Activated naive CD4-positive, alpha-beta T cell treated with anti-CD3 and anti-CD28 coated beads, Interleukin-2, amount 50 U/mL, for 16 hours (primary cell): ENCODE results near the gene PANX1.
"Not testable (repeated sequence)": the region's sequence is repeated elsewhere in the genome, so short reads cannot be mapped to it uniquely, and the experiment has no call there.

ENCODE experiments used
- DNase-seq: peaks from one replicate; pipeline ENCODE4 v3.0.0-alpha.2; 2020

Gene PANX1

DNA sequence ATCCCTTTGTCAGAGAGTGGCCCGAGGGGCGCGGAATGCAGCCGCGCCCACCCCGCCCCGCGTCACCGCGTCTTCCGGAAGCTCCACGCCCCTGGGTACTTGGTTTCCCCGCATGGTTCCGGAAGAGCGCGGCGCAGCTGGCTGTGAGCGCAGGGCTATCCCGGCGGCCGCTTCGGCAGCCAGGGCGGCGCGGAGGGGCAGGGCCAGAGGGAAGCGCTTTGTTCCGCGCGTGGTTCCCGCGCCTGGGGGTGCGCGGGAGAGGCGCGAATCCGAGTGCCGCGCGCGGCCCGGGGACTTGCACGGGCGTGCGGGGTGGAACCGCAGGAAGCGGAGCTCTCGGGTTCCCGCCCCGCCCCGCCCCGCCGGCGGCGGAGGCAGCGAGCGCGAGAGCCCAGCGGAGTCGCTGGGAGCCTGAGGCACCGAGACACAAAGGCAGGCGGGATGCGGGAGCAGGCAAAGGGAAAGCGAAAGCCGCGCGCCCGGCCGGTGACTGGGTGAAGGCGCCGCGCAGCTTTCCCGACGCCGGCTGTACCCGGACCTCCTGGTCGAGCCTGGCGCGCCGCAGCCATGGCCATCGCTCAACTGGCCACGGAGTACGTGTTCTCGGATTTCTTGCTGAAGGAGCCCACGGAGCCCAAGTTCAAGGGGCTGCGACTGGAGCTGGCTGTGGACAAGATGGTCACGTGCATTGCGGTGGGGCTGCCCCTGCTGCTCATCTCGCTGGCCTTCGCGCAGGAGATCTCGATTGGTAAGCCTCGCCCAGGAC, at the start of gene PANX1:
TSS of gene PANX1 (plus strand) at position 96 of the 766 bp plus-strand sequence. CDS start at position 568, 472 bp downstream.
- peak; percentile 76 for DNase-seq

DNA sequence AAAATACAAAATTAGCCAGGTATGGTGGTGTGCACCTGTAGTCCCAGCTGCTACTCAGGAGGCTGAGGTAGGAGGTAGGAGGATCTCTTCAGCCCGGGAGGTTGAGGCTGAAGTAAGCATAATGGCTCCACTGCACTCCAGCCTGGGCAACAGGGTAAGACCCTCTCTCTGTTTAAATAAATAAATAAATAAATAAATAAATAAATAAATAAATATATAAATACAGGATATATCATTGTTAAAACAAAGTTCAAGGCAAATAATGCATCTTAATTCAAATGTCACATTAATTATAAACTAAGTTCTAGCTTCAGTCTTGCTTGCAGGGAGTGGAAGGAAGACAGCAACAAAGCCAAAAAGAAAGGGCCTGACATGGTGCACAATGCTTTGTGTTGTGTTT, 44.5 kb upstream of the PANX1 start:
- no peak for DNase-seq

- DNase-seq, result no peak
These were observed 39.7 kb upstream of the PANX1 start for GRCh38 chr11:94088906-94089305.

GRCh38 chr11:94089341-94089740, 39.3 kb upstream of the PANX1 start:
- no peak for DNase-seq

DNA sequence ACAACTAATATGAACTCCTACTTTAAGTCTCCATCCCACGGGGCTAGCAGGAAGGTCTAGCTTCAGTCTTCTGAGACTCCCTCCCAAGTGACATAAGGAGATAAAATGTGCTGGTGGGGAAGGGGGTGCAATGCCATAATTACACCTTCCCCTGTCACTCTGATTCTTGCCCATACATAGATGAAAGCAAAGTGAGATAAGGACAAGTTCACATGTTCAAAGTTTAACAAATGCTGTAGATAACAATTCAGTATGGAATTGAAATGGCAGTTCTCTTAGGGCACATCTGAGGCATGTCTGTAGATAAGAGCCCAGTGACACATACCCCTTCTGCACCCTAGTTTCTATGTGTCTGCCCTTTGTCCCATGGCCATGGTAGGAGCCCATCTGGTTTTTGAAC, 38.2 kb upstream of the PANX1 start:
- DNase-seq, result no peak

- DNase-seq, result no peak
These were observed 37.5 kb upstream of the PANX1 start for GRCh38 chr11:94091091-94091490.

DNA sequence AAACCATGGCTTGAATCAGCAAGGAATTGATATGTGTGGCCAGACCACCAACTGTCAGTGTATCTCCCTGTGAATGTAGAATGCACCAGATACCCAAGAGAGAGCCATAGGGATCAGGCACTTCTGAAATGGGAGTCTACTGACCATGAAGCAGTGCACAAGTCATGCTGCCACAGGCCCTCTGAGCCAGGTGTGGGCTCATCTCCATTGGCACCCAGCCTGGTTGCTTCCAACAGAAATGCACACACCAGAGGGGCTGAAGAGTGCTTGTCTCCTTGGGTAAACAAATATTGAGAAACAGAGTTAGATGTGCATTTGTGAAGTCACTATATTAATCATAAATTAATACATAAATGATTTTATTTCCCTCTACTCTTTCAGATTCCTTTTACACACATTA, 28.4 kb upstream of the PANX1 start:
- DNase-seq, result no peak

DNA sequence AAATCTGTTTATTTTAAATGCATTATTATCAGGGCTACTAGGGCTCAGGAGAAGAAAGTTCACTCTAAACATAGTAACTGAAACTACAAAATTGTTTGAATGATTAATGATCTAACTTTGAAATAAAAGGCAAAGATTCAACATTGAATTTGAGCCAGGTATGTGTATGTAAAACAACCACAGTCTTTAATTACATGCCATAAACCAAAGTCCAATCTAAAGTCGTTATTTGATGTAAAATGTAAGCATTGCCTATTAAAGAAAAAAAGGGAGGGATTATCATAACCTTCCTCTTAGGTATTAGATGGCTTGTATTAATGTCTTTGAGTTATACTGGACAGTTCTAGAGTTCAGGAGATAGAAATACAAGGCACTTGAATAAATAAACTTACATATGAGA, 25.2 kb upstream of the PANX1 start:
- no peak for DNase-seq

DNA sequence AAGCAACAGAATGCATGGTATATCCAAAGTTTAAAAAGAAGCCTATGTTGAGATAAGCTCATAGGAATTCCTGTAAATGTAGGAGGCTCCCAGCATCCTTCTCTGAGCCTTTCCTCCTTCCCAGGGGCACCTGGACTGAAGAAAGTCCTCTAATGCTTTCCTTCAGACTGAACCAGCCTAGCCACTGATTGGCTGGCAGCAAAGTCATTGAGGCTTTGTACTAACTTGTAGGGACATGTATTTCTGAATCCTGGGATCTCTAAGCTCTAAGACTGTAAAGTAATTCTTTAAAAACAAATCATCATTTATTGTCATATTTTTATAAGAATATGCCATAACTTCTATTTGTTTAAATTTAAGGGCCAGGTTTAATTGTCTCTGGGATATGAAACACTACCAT, 23.9 kb upstream of the PANX1 start:
- DNase-seq, result no peak

GRCh38 chr11:94106716-94107115, 21.9 kb upstream of the PANX1 start:
- DNase-seq, result no peak

DNA sequence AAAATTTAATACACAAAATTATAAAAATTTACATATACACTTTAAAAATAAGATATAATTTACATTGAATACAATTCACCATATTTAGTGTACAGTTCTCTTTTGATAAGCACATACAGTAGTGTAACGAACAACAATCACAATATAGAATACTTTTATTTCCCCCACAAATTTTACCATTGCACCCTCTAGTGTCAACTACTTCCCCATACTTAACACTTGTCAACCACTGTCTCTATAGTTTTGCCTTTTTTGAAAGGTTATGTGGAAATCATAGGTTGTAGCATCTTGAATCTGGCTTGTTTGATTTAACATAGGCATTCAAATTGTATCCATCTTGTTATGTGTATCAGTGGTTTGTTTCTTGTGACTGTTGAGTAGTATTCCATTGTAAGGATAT, 21.3 kb upstream of the PANX1 start:
- DNase-seq, result no peak

DNA sequence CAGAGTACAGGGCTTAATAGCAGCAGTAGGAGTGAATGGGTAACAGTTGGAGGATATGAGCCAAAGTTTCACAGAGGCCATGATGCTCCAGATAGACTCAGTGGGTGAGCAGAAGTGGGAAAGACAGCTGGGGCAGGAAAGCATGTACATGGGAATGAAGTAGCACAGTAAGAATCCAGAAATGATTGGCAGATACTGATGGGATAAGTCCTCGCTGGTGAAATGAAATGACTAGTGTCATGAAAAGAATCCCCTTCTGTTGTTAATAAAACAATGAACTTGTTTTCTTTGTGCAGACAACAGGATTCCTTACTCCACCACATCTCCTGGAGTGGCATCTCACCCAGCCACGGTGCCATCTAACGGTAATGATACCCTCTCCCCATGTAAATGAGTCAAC, 17.4 kb upstream of the PANX1 start:
- DNase-seq, result no peak

DNA sequence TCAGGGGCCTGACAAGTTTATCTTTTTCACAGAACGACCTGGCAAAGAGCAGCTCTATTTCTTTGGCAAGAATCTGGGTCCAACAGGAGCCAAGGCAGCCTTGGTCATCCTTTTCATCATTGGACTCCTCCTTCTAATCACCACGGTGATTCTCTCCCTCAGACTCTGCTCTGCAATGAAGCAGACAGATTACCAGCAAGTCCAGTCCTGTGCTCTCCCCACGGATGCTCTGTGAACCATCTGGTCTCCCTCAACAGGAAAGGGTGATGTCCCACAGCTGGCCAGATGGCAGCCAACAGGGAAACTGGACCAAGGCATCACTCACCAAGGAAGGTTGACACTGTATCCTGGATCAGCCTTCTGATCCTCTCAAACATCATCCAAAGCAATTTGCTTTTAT, 17.0 kb upstream of the PANX1 start:
- no peak for DNase-seq

DNA sequence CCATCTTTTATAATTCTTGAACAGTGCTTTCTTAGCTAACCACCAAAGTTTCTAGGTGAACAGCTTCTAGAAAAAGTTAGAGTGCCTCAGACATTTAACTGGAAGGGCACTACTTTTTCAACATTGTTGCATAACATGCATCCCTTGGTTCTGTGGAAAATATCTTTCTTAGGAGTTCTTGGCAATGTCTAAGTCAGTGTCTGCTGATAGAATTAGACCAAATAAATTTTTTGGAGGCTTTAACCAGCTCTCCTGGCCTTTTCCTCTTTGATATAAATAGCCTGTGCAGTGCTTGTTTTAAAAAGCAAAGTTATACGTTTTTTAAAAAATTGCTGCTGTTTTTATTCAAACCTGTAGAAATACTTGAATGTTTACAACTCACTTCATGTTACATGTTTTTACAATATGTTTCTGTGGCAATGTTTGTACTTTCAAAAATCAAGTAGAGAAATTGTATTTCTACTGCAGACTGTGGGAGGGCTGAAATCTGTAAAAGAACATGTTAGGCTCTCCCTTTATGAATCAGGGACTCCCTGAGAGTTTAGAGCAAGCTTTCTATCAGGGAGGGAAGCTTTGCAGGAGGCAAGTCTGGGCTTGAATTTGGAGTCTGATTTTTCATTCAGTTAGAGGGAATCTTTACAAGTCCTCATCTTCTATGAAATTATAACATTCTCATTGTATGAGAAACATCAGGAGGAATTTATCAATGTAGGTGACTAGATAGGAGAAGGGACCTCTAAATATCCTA, 16.3 kb upstream of the PANX1 start:
- no peak for DNase-seq

GRCh38 chr11:94117197-94117574, 11.5 kb upstream of the PANX1 start:
- DNase-seq, result no peak

DNA sequence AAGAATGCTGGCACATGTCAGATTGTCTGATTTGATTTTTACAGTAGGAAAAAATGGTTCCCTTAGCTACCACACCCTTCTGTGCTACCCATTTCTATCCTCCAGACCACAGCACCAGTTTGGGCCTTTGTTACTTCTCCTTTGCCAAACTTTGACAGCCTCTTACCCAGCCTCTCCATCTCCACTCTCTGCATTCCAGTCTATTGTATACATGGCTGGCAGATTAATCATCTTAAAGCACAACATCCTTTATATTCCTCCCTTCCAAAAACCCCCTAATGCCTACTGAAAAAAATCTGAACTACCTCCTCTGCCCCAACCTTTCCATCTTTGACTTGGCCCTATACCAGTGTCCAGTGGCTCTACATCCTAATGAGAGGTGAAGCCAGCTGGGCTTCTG, 10.8 kb upstream of the PANX1 start:
- DNase-seq, result no peak

GRCh38 chr11:94119676-94120075, 9.0 kb upstream of the PANX1 start:
- not testable (repeated sequence) for DNase-seq

DNA sequence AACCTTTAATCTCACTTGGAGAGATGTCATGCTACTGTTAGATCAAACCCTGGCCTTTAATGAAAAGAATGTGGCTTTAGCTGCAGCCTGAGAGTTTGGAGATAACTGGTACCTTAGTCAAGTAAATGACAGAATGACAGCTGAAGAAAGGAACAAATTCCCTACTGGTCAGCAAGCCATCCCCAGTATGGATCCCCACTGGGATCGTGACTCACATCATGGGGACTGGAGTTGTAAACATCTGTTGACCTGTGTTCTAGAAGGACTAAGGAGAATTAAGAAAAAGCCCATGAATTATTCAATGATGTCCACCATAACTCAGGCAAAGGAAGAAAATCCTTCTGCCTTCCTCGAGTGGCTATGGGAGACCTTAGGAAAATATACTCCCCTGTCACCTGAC, 8.1 kb upstream of the PANX1 start:
- DNase-seq, result not testable (repeated sequence)

DNA sequence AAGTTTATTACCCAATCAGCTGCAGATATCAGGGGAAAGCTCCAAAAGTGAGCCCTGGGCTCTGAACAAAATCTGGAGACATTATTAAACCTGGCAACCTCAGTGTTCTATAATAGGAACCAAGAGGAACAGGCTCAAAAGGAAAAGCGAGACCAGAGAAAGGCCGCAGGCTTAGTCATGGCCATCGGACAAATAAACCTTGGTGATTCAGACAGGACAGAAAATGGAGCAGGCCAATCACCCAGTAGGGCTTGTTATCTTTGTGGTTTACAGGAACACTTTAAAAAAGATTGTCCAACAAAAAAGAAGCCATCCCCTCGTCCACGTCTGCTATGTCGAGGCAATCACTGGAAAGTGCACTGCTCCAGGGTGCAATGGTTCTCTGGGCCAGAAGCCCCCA, 7.7 kb upstream of the PANX1 start:
- DNase-seq, result no peak

DNA sequence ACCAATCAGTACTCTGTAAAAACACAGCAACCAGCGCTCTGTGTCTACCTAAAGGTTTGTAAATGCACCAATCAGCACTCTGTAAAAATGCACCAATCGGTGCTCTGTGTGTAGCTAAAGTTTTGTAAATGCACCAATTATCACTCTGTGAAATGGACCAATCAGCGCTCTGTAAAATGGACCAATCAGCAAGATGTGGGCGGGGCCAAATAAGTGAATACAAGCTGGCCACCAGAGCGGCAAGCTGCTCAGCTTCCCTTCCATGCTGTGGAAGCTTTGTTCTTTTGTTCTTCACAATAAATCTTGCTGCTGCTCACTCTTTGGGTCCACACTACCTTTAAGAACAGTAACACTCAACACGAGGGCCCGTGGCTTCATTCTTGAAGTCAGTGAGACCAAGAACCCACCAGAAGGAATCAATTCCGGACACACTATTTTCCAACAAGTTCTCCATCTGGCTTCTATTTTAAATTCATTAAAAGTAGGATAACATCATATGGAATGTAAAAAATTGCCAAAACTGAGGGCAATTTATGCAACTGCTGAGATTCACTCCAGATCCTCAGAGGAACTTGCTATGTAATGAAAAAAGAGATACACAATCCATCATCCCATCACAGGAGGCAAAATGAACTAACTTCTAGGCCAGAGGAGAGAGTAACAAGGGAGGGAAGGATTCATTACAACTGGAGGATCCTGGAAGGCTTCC, 3.1 kb upstream of the PANX1 start:
- peak; percentile 19 for DNase-seq

- DNase-seq, result no peak
These were observed 1.0 kb upstream of the PANX1 start for GRCh38 chr11:94127638-94128037.

DNA sequence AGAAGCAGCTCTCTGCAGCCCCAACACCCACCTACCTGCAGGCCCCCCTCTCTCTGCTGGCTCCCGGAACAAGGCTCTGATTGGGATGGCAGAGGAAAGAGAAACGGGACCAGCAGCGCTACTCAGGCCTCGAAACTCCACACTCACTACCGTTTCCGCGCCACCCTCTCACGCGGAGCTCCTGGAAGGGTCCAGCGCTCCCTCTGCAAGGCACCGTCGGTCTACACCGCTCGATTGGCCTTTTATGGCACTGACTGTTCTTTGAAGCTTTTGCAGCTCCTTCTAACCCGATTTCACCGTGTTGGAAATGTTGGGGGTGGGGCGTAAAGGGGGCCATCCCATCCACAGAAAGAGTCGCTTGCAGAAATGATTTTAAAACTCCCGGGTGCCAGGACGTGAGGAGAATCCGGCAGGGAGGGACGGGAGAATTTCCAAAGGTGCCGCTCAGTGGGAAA, 323 bp upstream of the PANX1 start:
- DNase-seq, result no peak

GRCh38 chr11:94129512-94130297, 1.1 kb downstream of the PANX1 start:
- DNase-seq, result no peak
